ENCODE data around the gene IL2RG.

The IL2RG gene

DNA sequence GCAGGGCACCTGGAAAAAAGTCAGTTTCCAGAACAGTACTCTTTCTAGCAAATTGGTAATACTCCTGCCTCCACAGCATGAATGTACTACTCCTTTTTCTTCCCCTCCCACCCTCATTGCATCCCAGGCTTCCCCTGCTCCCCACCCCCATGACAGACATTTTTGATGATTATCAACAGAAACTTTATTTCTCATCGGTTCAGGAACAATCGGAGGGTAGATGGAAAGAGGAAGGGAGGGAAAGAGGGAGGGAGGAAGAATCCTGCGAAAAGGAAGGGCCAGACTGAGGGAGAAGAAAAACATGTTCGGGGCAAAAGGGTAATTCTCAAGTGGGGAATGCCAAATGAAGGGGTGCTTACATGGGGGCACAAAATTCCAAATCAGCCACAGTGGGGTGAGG is 4.1 kb downstream of the IL2RG start:
- no peak for DNase-seq

GRCh38 chrX:71106427-71106826 is 5.0 kb downstream of the IL2RG start, which contains the start of gene CXorf65:
CXorf65 (minus strand) TSS chrX:71106740; CDS start chrX:71106556, 184 bp downstream.
- no peak for DNase-seq

DNA sequence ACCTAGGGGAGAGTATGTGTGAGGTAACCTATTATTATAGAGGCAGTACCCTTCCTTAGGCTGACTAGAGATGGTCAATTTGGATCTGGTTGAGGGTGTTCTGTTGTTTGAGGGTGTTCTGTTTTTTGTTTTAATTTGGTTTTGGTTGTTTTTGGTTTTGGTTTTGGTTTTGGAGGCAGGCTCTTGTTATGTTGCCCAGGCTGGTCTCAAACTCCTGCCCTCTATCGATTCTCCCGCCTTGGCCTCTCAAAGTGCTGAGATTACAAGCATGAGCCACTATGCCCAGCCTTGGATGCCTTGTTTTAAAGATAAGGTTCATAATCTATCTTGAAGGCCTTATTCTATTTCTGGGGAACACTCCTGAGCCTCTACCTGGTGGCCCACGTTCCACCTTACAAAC is 5.7 kb downstream of the IL2RG start:
- DNase-seq, result no peak

- no peak for DNase-seq
These were observed 8.0 kb downstream of the IL2RG start for GRCh38 chrX:71103110-71103983.

- DNase-seq, result no peak
These were observed 9.1 kb downstream of the IL2RG start for GRCh38 chrX:71102292-71102691.

DNA sequence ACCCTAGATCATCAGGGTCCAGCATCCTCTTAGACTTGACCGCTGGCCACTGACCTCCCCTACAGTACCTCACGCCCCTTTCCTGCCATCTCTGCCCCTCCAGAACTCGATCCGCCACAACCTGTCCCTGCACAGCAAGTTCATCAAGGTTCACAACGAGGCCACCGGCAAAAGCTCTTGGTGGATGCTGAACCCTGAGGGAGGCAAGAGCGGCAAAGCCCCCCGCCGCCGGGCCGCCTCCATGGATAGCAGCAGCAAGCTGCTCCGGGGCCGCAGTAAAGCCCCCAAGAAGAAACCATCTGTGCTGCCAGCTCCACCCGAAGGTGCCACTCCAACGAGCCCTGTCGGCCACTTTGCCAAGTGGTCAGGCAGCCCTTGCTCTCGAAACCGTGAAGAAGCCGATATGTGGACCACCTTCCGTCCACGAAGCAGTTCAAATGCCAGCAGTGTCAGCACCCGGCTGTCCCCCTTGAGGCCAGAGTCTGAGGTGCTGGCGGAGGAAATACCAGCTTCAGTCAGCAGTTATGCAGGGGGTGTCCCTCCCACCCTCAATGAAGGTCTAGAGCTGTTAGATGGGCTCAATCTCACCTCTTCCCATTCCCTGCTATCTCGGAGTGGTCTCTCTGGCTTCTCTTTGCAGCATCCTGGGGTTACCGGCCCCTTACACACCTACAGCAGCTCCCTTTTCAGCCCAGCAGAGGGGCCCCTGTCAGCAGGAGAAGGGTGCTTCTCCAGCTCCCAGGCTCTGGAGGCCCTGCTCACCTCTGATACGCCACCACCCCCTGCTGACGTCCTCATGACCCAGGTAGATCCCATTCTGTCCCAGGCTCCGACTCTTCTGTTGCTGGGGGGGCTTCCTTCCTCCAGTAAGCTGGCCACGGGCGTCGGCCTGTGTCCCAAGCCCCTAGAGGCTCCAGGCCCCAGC is 10.5 kb downstream of the IL2RG start:
- DNase-seq, result no peak

DNA sequence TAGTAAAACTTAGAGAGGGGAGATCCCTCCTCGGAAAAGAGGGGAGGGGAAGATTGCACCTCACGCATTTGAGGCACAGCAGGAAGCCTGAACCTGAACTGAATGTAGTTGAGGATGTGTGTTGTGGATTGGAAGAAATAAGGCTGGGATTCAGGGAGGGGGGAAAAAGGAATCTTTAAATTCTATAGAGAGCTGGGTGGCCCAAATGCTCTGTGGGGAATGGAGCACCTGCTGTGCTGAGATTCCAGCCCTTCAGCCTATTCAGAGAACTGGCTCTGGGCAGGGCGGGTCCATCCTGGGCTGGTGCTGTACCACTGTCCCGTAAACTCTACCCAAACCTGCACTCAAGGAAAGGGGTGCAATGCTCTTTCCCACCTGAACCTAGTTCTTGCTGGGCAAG is 11.6 kb downstream of the IL2RG start:
- DNase-seq, result no peak

- no peak for DNase-seq
These were observed 12.3 kb downstream of the IL2RG start for GRCh38 chrX:71098951-71099506.

DNA sequence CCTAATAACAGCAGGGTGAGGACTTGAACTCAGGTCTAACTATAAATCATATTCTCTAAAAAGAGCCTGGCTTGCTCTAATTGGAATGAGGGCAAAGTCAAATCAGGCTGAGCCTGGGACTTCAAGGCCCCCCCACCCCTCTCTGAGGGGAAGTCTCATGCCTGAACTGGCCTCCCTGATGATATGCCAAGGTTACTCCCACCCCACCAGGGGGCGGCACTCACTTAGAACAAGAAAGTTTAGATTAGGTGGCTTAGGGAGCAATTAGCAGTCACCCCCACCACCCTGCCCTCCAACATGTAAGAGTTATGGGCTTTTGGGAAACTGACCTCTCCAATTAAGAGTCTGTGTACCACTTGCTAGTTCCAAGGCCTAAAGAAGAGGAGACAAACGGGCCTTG is 13.1 kb downstream of the IL2RG start:
- no peak for DNase-seq

DNA sequence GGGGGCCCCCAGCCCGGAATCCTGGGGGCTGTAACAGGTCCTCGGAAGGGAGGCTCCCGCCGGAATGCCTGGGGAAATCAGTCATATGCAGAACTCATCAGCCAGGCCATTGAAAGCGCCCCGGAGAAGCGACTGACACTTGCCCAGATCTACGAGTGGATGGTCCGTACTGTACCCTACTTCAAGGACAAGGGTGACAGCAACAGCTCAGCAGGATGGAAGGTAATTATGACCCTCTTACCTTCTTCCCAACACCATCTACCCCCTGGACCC is 14.7 kb downstream of the IL2RG start:
- DNase-seq, result no peak

DNA sequence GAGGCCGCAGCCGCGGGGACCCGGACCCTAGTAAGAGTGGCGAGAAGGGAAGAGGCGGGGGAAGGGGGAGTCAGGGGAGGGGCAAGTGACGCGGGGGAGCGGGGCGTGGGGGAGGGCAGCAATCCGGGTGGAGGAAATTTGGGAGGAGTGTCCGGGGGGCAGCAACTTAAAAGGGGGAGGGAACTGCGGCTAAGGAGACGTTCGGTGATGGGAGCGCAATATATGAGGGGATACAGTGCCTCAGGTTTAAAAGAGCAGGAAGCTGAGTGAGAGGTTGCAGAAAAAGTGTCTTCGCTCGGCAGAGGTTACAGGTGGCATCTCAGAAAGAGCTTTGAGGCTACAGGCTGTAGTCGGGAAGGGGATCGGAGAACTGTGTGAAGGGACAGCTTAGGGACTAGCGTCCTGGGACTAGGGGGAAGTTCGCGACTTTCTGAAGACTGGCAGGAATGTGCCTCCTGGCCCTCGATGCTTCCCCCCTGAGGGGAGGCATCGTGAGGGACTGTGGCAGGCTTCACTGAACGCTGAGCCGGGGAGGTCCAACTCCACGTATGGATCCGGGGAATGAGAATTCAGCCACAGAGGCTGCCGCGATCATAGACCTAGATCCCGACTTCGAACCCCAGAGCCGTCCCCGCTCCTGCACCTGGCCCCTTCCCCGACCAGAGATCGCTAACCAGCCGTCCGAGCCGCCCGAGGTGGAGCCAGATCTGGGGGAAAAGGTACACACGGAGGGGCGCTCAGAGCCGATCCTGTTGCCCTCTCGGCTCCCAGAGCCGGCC is 15.2 kb downstream of the IL2RG start:
- DNase-seq, result no peak

DNA sequence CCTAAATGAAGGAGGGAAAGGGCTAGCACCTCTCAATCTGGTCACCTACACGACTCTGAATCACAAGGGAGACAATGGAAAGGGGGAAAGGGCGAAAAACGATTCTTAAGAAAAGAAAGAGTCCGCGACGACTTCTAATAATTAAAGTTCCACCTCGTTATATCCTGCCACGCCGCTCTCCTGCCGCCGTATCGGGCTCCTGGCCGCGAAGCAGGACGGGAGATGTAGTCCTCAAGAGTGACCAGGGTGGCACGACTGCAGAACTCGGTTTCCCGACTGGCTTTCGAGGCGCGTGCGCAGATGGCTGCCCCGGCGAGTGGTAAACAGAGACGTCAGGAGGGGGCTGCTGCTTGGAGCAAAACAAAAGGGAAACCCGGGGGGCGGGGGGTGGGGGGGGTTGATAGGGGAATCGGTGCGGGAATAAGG is 15.8 kb downstream of the IL2RG start, which contains the start of gene FOXO4:
TSS of gene FOXO4 (plus strand) at position 297 of the 426 bp plus-strand sequence. CDS start 678 bp downstream, outside the sequence.
- peak; percentile 23 for DNase-seq

GRCh38 chrX:71095033-71095432 is 16.3 kb downstream of the IL2RG start:
- no peak for DNase-seq

DNA sequence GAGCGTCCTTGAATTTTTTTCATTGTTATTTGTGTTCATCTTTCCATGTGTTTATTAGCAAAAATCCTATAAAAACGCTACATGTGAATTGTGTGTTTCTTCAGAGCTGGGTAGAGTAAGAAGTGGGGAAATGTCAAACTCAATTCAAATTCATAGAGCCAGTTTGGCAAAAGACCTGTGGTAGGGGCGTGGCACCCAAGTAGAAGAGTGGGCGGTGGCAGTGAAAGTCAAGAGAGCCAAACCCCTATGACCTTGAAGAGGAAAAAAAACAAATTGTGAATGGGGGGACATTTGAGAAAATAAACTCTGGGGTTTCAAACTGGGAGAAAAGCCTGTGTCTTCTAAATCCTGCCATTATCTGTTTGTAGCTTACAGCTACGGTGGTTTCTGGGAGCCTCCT is 20.1 kb downstream of the IL2RG start:
- no peak for DNase-seq

GRCh38 chrX:71085900-71086299 is 25.5 kb downstream of the IL2RG start:
- DNase-seq, result no peak

GRCh38 chrX:71082822-71083221 is 28.6 kb downstream of the IL2RG start:
- no peak for DNase-seq

DNA sequence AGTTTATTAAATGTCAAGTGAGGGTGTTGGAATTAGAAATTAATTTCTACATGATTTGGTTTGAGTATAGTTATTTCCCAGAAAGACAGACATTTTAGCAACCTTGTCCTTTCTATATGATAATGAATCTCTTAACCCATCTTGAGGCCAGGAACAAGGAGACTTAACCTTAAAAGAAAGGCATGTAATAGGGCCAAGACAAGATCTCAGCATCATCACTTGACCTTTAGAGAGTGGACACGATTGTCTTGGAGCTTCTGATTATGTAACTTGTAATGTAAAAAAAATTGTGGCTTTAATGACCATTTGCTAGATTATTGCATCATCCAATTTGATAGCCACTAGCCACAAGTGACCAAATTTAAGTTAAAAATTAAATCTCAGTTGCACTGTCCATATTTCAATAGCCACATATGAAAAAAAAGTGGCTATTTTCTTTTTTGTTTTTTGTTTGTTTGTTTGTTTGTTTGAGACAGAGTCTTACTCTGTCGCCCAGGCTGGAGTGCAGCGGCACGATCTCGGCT is 29.2 kb downstream of the IL2RG start:
- no peak for DNase-seq

DNA sequence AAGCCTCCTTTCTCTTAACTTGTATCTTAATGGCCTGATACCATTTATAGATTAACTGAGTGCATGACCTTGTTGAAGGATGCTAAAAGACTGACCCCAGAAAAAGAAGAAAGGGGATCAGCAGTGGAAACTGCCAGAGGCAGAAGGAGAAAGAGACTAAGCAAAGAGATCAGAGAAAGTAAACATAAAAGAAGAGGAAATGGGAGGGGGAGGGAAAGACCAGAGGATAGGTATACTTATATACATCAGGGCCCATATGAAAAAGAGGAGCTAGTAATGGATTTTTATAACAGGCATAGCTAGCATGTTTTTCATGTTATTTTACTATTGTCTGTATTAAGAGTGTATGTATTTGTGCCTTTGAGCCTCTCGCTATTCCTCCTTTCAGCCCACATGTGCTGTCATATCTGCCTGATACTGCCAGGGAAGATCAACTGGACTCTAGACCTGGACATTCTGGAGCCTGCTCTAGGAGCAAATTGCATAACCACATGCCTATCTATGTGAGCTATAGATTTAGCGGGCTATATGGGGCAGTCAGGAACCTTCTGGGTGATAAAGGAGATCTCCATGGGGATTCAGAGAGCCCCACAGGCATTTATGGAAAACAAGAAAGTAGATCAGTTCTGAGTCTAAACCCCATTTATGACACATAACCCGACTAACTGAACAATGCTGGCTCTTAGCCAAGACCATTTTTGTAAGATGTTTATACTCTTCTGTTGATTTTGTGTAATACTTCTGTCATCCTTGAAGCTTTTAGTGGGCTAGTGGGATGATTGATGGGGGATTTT is 29.9 kb downstream of the IL2RG start:
- no peak for DNase-seq

- DNase-seq, result no peak
These were observed 40.8 kb downstream of the IL2RG start for GRCh38 chrX:71070531-71070930.

DNA sequence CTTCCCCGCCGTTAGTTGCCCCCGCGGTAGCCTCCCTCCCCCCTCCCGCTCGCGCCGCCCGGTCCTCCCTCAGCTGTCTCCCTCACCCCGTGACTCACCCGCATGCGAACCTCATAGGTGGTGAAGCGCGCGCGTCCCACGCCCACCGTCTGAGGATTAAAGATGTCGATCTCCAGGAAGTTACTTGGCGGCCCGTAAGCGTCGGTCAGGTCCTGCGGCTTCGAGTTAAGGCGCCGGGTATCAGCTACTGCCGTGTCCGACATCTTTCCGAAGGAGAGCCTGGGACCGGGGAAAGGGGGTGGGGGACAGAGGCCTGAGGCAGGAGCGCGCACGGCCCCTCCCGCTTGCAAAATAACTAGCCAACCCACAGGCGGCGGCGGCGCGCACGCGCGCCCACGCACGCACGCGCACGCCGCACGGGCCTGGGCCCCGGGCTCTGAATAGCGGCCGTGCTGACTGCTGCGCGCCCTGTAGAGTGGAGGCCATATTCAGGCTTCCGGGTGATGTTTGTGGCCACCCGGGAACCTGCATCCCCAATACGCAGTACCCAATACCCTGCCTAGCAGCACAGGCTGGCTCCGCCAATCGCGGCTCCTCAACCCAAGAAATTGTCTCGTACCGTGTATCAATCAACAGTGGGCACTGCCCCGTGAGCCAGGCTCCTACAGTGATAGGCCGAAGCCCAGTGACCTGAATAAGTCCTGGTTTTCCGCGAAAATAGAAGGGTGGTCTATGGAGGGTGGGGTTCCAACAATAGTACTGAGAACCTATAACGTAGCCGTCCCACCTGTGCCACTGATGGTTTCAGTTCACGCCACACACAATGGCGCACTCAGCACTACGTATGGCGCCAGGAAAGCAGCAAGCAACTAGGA is 43.1 kb downstream of the IL2RG start, which contains the start of gene SNX12:
TSS of gene SNX12 (minus strand) at position 291 of the 875 bp plus-strand sequence. CDS start at position 263, 28 bp downstream.
- peak; percentile 88 for DNase-seq

DNA sequence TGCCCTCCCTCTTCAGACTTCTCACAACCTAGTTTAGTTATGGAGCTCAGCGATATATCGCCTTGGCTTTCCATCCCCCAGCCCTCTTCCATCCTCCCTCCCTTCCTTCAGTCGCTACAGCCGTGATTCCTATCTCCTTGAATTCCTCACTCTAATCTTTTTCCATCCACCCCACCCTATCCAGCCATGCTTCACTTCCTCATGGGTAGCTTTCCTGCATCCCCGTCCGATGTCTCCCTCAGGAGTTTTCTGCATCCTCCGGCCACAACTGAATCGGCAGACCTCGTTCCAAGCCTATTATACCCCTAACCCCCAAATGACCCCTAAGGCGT is 43.7 kb downstream of the IL2RG start:
- no peak for DNase-seq

Data from DMS153 (cell line).